Peyer's patch (tissue), 4 donors: ENCODE measurements around the gene XRCC2. TPM values are rescaled to one million over a fixed set of nuclear protein-coding genes. Genes with fewer than 3 reads are reported as not detected.

Experiments
- DNase-seq, 3 donors: peaks; one replicate each; pipeline ENCODE4 v3.0.0-alpha.2; 2017 to 2019
- H3K27ac ChIP-seq, 4 donors: fragments of 200-600 bp; sonication (generic); one replicate each; pipeline ENCODE4 v1.5.1; 2016 to 2019
- H3K27me3 ChIP-seq, 2 donors: fragments of 200-600 bp; sonication (generic); one replicate each; pipeline ENCODE4 v1.5.1; 2019
- H3K36me3 ChIP-seq, 3 donors: fragments of 200-600 bp; sonication (generic); one replicate each; pipeline ENCODE4 v1.5.1; 2016 to 2019
- H3K4me1 ChIP-seq, 4 donors: fragments of 200-600 bp; sonication (generic); one replicate each; pipeline ENCODE4 v1.5.1; 2016 to 2019
- H3K4me3 ChIP-seq, 4 donors: fragments of 200-600 bp; sonication (generic); 1 replicate in 3 of 4; 2 replicates in 1 of 4; pipeline ENCODE4 v1.5.1; 2016 to 2019; ENCODE audit warnings: mild to moderate bottlenecking in 1 of 4
- H3K9me3 ChIP-seq, 4 donors: fragments of 200-600 bp; sonication (generic); one replicate each; pipeline ENCODE4 v1.5.1; 2016 to 2019; ENCODE audit warnings: mild to moderate bottlenecking in 1 of 4
- CTCF ChIP-seq, 6 experiments: fragments of 450-650 bp in 4 of 6; fragments of 200-600 bp in 2 of 6; sonication (generic) in 1 of 6; IDR thresholded peaks; one replicate each; pipeline ENCODE4 v1.5.1; 2017 to 2019; ENCODE audit warnings: antibody characterized with exemption in 6 of 6, mild to moderate bottlenecking in 3 of 6, moderate library complexity in 1 of 6
- POLR2A ChIP-seq, 2 donors: fragments of 450-650 bp; IDR thresholded peaks; one replicate each; pipeline ENCODE4 v1.5.1; 2017; ENCODE audit warnings: antibody characterized with exemption in 2 of 2, mild to moderate bottlenecking in 2 of 2, moderate library complexity in 2 of 2
- total RNA-seq, 4 donors: library from RNA; depleted of rRNA; stranded (reverse); fragments of >200 nt; gene quantifications; one replicate each; pipeline ENCODE4 v1.1.0, GENCODE V29; 2016

XRCC2 gene
- total RNA-seq, 4 donors from 2014 or later, result 1.2 to 10.7 (median 1.8) TPM

GRCh38 chr7:152677808-152678670, 2.1 kb upstream of the XRCC2 start:
- Histone ChIP-seq H3K27me3 (no peaks in the 10 kb centered on the region), H3K4me1 (peaks cover 0 to 11% (median 2%) of the 10 kb centered on the region in 4 donors), H3K36me3 (no peaks in the 10 kb centered on the region), H3K4me3 (no peak overlapping the region), H3K27ac (no peak overlapping the region), H3K9me3 (no peaks in the 10 kb centered on the region)
- no peak for TF ChIP-seq POLR2A (IDR thresholded peaks at IDR 0.05)
- TF ChIP-seq CTCF (IDR thresholded peaks at IDR 0.05), result no peak
- no peak for DNase-seq

GRCh38 chr7:152674860-152675758, 832 bp downstream of the XRCC2 start:
- peak overlapping the region; percentile 59 to 81 (median 64) for H3K4me3 ChIP-seq
- peaks cover 0 to 11% (median 2%) of the 10 kb centered on the region in 4 donors for H3K4me1 ChIP-seq
- TF ChIP-seq POLR2A (IDR thresholded peaks at IDR 0.05) (no peak), CTCF (IDR thresholded peaks at IDR 0.05) (no peak)
- no peak for DNase-seq
- H3K36me3 ChIP-seq, result no peaks in the 10 kb centered on the region
- no peaks in the 10 kb centered on the region for H3K27me3 ChIP-seq
- peak overlapping the region in 1 of 4 donors; percentile 65 for H3K27ac ChIP-seq
- no peaks in the 10 kb centered on the region for H3K9me3 ChIP-seq

- no peak overlapping the region for H3K4me3 ChIP-seq
- no peaks in the 10 kb centered on the region for H3K27me3 ChIP-seq
- H3K4me1 ChIP-seq, result peaks cover 0 to 11% (median 2%) of the 10 kb centered on the region in 4 donors
- no peak for DNase-seq
- no peaks in the 10 kb centered on the region for H3K9me3 ChIP-seq
- no peaks in the 10 kb centered on the region for H3K36me3 ChIP-seq
- H3K27ac ChIP-seq, result no peak overlapping the region
- TF ChIP-seq CTCF (IDR thresholded peaks at IDR 0.05), result no peak
These were observed 2.0 kb downstream of the XRCC2 start for GRCh38 chr7:152673897-152674296.

- DNase-seq, result no peak
- no peak overlapping the region for H3K27ac ChIP-seq
- H3K4me3 ChIP-seq, result no peak overlapping the region
- no peak for TF ChIP-seq POLR2A (IDR thresholded peaks at IDR 0.05)
- no peak for TF ChIP-seq CTCF (IDR thresholded peaks at IDR 0.05)
- peaks cover 0 to 11% (median 2%) of the 10 kb centered on the region in 4 donors for H3K4me1 ChIP-seq
- H3K27me3 ChIP-seq, result no peaks in the 10 kb centered on the region
- H3K36me3 ChIP-seq, result no peaks in the 10 kb centered on the region
- H3K9me3 ChIP-seq, result no peaks in the 10 kb centered on the region
These were observed 3.3 kb downstream of the XRCC2 start for GRCh38 chr7:152672626-152673025.

- H3K27ac ChIP-seq, result no peak overlapping the region
- H3K36me3 ChIP-seq, result no peaks in the 10 kb centered on the region
- no peaks in the 10 kb centered on the region for H3K27me3 ChIP-seq
- H3K9me3 ChIP-seq, result no peaks in the 10 kb centered on the region
- H3K4me3 ChIP-seq, result no peak overlapping the region
- DNase-seq, result no peak
- TF ChIP-seq CTCF (IDR thresholded peaks at IDR 0.05), result no peak
- no peak for TF ChIP-seq POLR2A (IDR thresholded peaks at IDR 0.05)
- peaks cover 0 to under 1% (median 0%) of the 10 kb centered on the region in 4 donors for H3K4me1 ChIP-seq
These were observed 6.2 kb downstream of the XRCC2 start for GRCh38 chr7:152669758-152670157.
